NT2/D1 (cell line): ENCODE measurements around the gene LYPD5.

Experiments
- SUZ12 ChIP-seq: IDR thresholded peaks from 2 replicates; pipeline ENCODE4 v1.6.1; 2011; ENCODE audit not compliant: insufficient read length, insufficient read depth; ENCODE audit errors: extremely low read depth
- YY1 ChIP-seq: IDR thresholded peaks from 2 replicates; pipeline ENCODE4 v1.6.1; 2011; ENCODE audit not compliant: insufficient read length, insufficient read depth
- ZNF274 ChIP-seq: IDR thresholded peaks from 2 replicates; pipeline ENCODE4 v1.6.1; 2011; ENCODE audit warnings: mild to moderate bottlenecking, low read depth, low read length

DNA sequence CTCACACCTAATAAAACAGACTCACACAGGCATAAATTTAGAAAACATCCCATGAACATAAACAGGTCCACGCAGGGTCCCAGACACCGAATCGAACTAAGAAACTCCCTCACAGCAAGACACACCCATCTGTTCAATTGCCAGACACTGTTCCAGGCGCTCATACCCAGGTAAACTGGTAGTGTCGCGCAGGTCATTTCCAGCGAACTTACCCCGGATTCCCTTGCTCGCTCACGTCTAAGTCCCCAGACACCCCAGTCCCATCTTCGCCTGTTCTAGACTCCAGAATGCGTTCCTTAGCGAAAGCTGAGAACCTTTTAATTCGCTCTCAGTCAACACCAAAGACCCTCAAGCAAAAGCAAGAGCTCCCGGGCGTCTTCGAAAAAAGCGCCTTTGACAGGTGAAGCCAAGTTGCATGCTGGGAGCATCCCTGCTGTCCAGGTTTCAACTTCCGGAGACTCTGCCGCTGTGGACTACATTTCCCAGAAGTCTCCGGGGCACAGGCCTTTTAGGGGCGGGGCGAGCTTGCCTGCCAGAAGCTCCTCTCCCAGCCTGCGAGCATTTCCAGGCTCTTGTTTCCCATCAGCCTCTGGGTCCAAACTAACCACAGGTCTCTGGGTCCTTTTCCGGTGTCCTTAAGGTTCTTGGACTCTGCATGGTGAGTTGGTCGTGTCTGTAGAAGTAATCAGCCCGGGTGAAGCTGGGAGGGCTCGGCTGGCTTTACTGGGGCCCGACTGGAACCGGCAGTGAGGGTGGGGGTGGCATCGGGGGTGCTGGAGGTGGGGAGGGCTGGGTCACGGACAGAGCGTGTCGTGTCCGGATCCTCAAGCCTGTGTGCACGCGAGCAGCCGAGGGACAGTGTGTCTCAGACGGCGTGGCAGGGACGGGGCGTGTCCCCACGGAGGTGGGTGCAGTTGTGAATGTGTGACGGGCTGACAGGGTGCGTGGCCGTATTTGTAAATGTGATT, 24.8 kb upstream of the LYPD5 start, which contains the start of gene ZNF283:
- TF ChIP-seq ZNF274: no peak
- no peak for TF ChIP-seq YY1
- TF ChIP-seq SUZ12: no peak
